ENCODE data around the gene MIER3.

MIER3 gene

DNA sequence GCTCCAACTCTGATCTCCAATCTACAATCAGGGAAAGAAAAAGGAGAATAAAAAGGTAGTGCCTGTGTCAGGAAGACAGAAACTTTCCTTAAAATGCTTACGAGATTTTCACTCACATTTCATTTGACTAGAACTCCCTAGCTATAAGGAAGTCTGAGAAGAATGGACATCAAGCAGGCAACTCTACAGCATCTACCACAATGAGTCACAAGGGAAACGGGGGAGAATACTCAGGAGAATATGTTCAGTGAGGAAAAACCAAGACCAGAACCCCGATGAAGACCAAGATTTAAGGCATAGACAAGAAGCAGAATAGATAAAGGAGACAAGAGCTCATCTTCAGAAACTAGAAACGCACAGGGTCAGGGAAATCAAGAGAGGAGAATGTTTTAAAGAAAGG is 51.5 kb downstream of the MIER3 start:
- no peak for DNase-seq (ENCODE audit: low read depth in 2 of 2)

DNA sequence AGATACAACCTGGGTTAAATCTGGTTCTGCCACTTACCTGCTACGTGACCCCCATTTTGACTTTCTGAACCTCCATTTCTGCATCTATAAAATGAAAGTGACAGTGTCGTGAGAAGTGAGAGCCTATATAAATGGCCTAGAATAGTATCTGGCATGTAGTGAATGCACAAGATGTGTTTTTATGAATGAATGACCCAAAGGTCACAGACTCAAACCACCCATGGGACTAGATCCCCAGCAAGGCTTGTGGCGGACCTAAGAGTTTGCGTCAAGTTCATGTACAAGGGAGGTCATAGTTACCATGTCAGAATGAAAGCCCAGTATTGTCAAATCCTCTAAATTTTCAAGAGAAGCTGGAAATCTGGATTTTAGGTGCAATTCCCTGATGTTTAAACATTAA is 53.7 kb downstream of the MIER3 start:
- no peak for DNase-seq (ENCODE audit: low read depth in 2 of 2)

- DNase-seq (ENCODE audit: low read depth in 2 of 2): no peak
Measured at GRCh38 chr5:56896763-56897162, 55.2 kb downstream of the MIER3 start.

GRCh38 chr5:56893251-56893951 is 58.5 kb downstream of the MIER3 start:
- no peak for DNase-seq (ENCODE audit: low read depth in 2 of 2)

DNA sequence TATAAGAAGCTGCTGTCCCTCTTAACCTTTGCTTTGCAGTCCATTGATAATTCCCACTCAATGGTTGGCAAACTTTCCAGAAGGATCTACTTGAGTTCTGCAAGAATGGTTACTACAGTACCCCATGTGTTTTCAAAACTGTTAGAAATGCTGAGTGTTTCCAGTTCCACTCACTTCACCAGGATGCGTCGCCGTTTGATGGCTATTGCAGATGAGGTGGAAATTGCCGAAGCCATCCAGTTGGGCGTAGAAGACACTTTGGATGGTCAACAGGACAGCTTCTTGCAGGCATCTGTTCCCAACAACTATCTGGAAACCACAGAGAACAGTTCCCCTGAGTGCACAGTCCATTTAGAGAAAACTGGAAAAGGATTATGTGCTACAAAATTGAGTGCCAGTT is 70.4 kb downstream of the MIER3 start:
- DNase-seq (ENCODE audit: low read depth in 2 of 2): no peak

DNA sequence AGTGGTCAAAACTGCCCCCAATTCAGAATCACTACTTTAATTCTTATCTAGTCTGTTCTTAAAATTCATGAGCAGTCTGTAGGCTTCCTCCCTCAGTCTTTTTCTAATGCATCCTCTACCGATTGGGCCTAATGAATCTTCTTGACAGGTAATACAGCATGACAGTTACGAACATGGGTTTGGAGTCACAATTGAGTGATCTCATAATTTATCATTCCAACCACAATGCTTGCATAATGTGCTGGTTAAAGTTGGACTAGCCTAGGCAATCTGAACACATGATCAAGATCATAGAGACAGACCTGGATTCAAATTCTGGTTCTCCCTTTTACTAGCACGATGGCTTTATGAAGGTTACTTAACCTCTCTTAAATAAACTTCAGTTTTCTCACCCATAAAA is 75.6 kb downstream of the MIER3 start:
- no peak for DNase-seq (ENCODE audit: low read depth in 2 of 2)

DNA sequence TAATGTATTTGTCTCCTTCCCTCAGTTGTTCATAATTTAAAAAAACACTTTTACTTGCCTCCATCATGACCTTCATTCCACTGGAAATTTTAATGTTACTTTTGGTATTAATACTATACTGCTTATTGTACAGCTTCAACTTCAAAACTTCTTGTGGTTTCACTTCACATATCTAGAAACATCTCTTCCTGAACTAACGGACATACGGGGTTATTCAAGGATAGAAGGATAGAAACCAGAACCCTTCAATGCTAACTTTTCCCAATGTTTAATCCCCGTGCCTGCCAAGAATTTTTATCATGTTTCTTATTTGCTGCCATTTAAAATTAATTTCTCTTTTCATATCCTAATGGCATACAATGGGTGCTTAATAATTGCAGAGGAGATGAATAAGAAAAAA is 78.9 kb downstream of the MIER3 start:
- DNase-seq (ENCODE audit: low read depth in 2 of 2): no peak

GRCh38 chr5:56871777-56872176 is 80.1 kb downstream of the MIER3 start:
- no peak for DNase-seq (ENCODE audit: low read depth in 2 of 2)
